H9 (cell line): ENCODE results near the gene LYRM1. TPM values are rescaled to one million over a fixed set of nuclear protein-coding genes. Genes with fewer than 3 reads are reported as not detected.

Experiments
- DNase-seq: peaks from one replicate; pipeline ENCODE4 v3.0.0-alpha.2; 2017
- H2AFZ ChIP-seq: one replicate; pipeline ENCODE4 v1.6.1; 2013; ENCODE audit warnings: mild to moderate bottlenecking, low read length, control low read depth, moderate library complexity
- H2AK5ac ChIP-seq: 2 replicates; pipeline ENCODE4 v1.6.1; 2013; ENCODE audit warnings: low read length, control low read depth, mixed read lengths; ENCODE audit not compliant: insufficient read length
- H2BK120ac ChIP-seq: one replicate; pipeline ENCODE4 v1.6.1; 2013; ENCODE audit warnings: low read depth, mild to moderate bottlenecking, low read length, control low read depth, inconsistent platforms; ENCODE audit not compliant: poor library complexity, severe bottlenecking
- H2BK12ac ChIP-seq: 2 replicates; pipeline ENCODE4 v1.6.1; 2013; ENCODE audit warnings: low read length, control low read depth, mixed read lengths, low read depth; ENCODE audit not compliant: insufficient read length
- H2BK15ac ChIP-seq: 2 replicates; pipeline ENCODE4 v1.6.1; 2013; ENCODE audit warnings: low read depth, low read length, control low read depth
- H2BK20ac ChIP-seq: one replicate; pipeline ENCODE4 v1.6.1; 2013; ENCODE audit warnings: low read depth, mild to moderate bottlenecking, low read length, control low read depth, inconsistent platforms; ENCODE audit not compliant: poor library complexity, severe bottlenecking
- H2BK5ac ChIP-seq: 2 replicates; pipeline ENCODE4 v1.6.1; 2013; ENCODE audit warnings: low read length, control low read depth, mixed read lengths; ENCODE audit not compliant: insufficient read length
- H3K14ac ChIP-seq: 2 replicates; pipeline ENCODE4 v1.6.1; 2013; ENCODE audit warnings: low read length, control low read depth; ENCODE audit not compliant: insufficient read depth
- H3K18ac ChIP-seq: 2 replicates; pipeline ENCODE4 v1.6.1; 2013; ENCODE audit warnings: low read depth, mild to moderate bottlenecking, mixed read lengths, low read length, control low read depth; ENCODE audit not compliant: insufficient read length
- H3K23ac ChIP-seq: 2 replicates; pipeline ENCODE4 v1.6.1; 2013; ENCODE audit warnings: low read length, control low read depth, mixed read lengths, low read depth; ENCODE audit not compliant: insufficient read length
- H3K23me2 ChIP-seq: 2 replicates; pipeline ENCODE4 v1.6.1; 2013; ENCODE audit warnings: low read depth, mild to moderate bottlenecking, mixed read lengths, low read length, control low read depth; ENCODE audit not compliant: insufficient read length, poor library complexity, severe bottlenecking
- H3K27ac ChIP-seq: 2 replicates; pipeline ENCODE4 v1.5.1; 2013; ENCODE audit warnings: low read length, control low read depth, mixed read lengths, low read depth; ENCODE audit not compliant: insufficient read length
- H3K27me3 ChIP-seq: 2 replicates; pipeline ENCODE4 v1.6.1; 2013; ENCODE audit warnings: low read length, control low read depth, inconsistent platforms; ENCODE audit not compliant: insufficient read depth
- H3K4ac ChIP-seq: 2 replicates; pipeline ENCODE4 v1.6.1; 2013; ENCODE audit warnings: low read depth, mild to moderate bottlenecking, control low read depth, inconsistent platforms, low read length, moderate library complexity
- H3K4me1 ChIP-seq: 2 replicates; pipeline ENCODE4 v1.6.1; 2013; ENCODE audit warnings: low read length, control low read depth, inconsistent platforms; ENCODE audit not compliant: insufficient read depth
- H3K4me2 ChIP-seq: 2 replicates; pipeline ENCODE4 v1.6.1; 2013; ENCODE audit warnings: low read length, control low read depth, mixed read lengths; ENCODE audit not compliant: insufficient read length, insufficient read depth
- H3K56ac ChIP-seq: 2 replicates; pipeline ENCODE4 v1.6.1; 2013; ENCODE audit warnings: low read depth, mild to moderate bottlenecking, mixed read lengths, low read length, control low read depth; ENCODE audit not compliant: insufficient read length
- H3K79me1 ChIP-seq: 2 replicates; pipeline ENCODE4 v1.6.1; 2013; ENCODE audit warnings: low read depth, mild to moderate bottlenecking, moderate library complexity, low read length, control low read depth, inconsistent platforms; ENCODE audit not compliant: insufficient read depth, poor library complexity, severe bottlenecking
- H3K79me2 ChIP-seq: 2 replicates; pipeline ENCODE4 v1.6.1; 2013; ENCODE audit warnings: low read length, control low read depth, inconsistent platforms; ENCODE audit not compliant: insufficient read depth
- H3K9ac ChIP-seq: 2 replicates; pipeline ENCODE4 v1.6.1; 2013; ENCODE audit warnings: low read length, control low read depth, mixed read lengths; ENCODE audit not compliant: insufficient read length; ENCODE audit errors: extremely low read depth
- H3K9me3 ChIP-seq: one replicate; pipeline ENCODE4 v1.6.1; 2013; ENCODE audit warnings: low read depth, low read length, inconsistent platforms; ENCODE audit not compliant: control insufficient read depth
- H3T11ph ChIP-seq: one replicate; pipeline ENCODE4 v1.6.1; 2013; ENCODE audit warnings: mild to moderate bottlenecking, low read length, control low read depth, inconsistent platforms
- H4K20me1 ChIP-seq: one replicate; pipeline ENCODE4 v1.6.1; 2013; ENCODE audit not compliant: control insufficient read depth, insufficient read length, insufficient read depth
- H4K5ac ChIP-seq: 2 replicates; pipeline ENCODE4 v1.6.1; 2013; ENCODE audit warnings: low read depth, mild to moderate bottlenecking, mixed read lengths, low read length, control low read depth; ENCODE audit not compliant: insufficient read length
- H4K8ac ChIP-seq: replicated peaks from 2 replicates; pipeline ENCODE4 v1.6.1; 2013; ENCODE audit warnings: low read length, control low read depth, mixed read lengths, low read depth; ENCODE audit not compliant: insufficient read length
- H4K91ac ChIP-seq: 2 replicates; pipeline ENCODE4 v1.6.1; 2013; ENCODE audit warnings: low read depth, mild to moderate bottlenecking, moderate library complexity, mixed read lengths, low read length, control low read depth; ENCODE audit not compliant: insufficient read length
- H3K27ac Mint-ChIP-seq, 3 experiments: 2 replicates in 2 of 3; 3 replicates in 1 of 3; pipeline ENCODE4 v1.8.0; 2020 to 2021; ENCODE audit warnings: mixed read lengths in 3 of 3, mild to moderate bottlenecking in 1 of 3, moderate library complexity in 1 of 3
- H3K27me3 Mint-ChIP-seq: 2 replicates; pipeline ENCODE4 v1.8.0; 2021; ENCODE audit warnings: low read depth, mild to moderate bottlenecking, moderate library complexity, mixed read lengths
- H3K36me3 Mint-ChIP-seq, 3 experiments: 2 replicates in 2 of 3; 3 replicates in 1 of 3; pipeline ENCODE4 v1.8.0; 2020 to 2021; ENCODE audit warnings: low read depth in 3 of 3, mixed read lengths in 3 of 3; ENCODE audit not compliant: insufficient read depth in 1 of 3
- H3K4me1 Mint-ChIP-seq, 2 experiments: 2 replicates each; pipeline ENCODE4 v1.8.0; 2020; ENCODE audit warnings: mixed read lengths in 2 of 2
- H3K4me3 Mint-ChIP-seq, 2 experiments: 2 replicates in 1 of 2; 3 replicates in 1 of 2; pipeline ENCODE4 v1.8.0; 2020 to 2021; ENCODE audit warnings: mild to moderate bottlenecking in 2 of 2, mixed read lengths in 2 of 2, moderate library complexity in 1 of 2
- H3K9me3 Mint-ChIP-seq, 2 experiments: 2 replicates in 1 of 2; 3 replicates in 1 of 2; pipeline ENCODE4 v1.8.0; 2020; ENCODE audit warnings: mild to moderate bottlenecking in 2 of 2, mixed read lengths in 2 of 2, moderate library complexity in 1 of 2
- WGBS: extraction: QIAGEN DNeasy Blood & Tissue Kit; methylation state at CpG from one replicate; pipeline ENCODE4 v1.1.7; 2013; ENCODE audit warnings: missing lambda C conversion rate, low lambda C conversion rate, mixed read lengths; ENCODE audit not compliant: insufficient read length; ENCODE audit errors: extremely low coverage; 5-methylcytosine and 5-hydroxymethylcytosine counted together
- total RNA-seq: library from RNA; stranded (reverse); gene quantifications from 2 replicates; pipeline ENCODE4 v1.2.1, GENCODE V29; 2021
- TF ChIP-seq, protein P1 (sequence below): fragments of 200-600 bp; sonication (generic); conservative IDR thresholded peaks from 3 replicates; pipeline ENCODE4 v1.8.0; 2021; ENCODE audit warnings: antibody characterized with exemption, mild to moderate bottlenecking

LYRM1 gene
- total RNA-seq, 1 experiment from 2014 or later = 9.6 TPM

GRCh38 chr16:20960899-20961298, 60.3 kb downstream of the LYRM1 start:
- peaks cover 0 to 3% (median 0%) of the 10 kb centered on the region in 3 experiments; a peak in 1 of 7 replicates for H3K36me3 Mint-ChIP-seq
- H3K23ac ChIP-seq = no peak overlapping the region

More at GRCh38 chr16:20960899-20961298, 60.3 kb downstream of the LYRM1 start:
- H4K8ac ChIP-seq = no peak overlapping the region
- no peaks in the 10 kb centered on the region for H3K27me3 ChIP-seq
- H3K79me2 ChIP-seq = no peaks in the 10 kb centered on the region
- H3K4me2 ChIP-seq = no peak overlapping the region
- no peaks in the 10 kb centered on the region for H3K23me2 ChIP-seq
- no peak overlapping the region for H2BK15ac ChIP-seq
- no peak overlapping the region for H2BK12ac ChIP-seq
- Mint-ChIP-seq H3K27ac (no peak overlapping the region; a peak in 1 of 7 replicates), H3K4me1 (no peaks in the 10 kb centered on the region), H3K4me3 (no peak overlapping the region), H3K9me3 (no peaks in the 10 kb centered on the region), H3K27me3 (peaks cover 1% of the 10 kb centered on the region; the same call in 1 of the 2 replicates)
- no peak overlapping the region for H3K4ac ChIP-seq
- H2AK5ac ChIP-seq = no peak overlapping the region
- DNase-seq = no peak
- no peak overlapping the region for H3K56ac ChIP-seq
- no peak overlapping the region for H2BK120ac ChIP-seq
- TF ChIP-seq, protein P1, sequence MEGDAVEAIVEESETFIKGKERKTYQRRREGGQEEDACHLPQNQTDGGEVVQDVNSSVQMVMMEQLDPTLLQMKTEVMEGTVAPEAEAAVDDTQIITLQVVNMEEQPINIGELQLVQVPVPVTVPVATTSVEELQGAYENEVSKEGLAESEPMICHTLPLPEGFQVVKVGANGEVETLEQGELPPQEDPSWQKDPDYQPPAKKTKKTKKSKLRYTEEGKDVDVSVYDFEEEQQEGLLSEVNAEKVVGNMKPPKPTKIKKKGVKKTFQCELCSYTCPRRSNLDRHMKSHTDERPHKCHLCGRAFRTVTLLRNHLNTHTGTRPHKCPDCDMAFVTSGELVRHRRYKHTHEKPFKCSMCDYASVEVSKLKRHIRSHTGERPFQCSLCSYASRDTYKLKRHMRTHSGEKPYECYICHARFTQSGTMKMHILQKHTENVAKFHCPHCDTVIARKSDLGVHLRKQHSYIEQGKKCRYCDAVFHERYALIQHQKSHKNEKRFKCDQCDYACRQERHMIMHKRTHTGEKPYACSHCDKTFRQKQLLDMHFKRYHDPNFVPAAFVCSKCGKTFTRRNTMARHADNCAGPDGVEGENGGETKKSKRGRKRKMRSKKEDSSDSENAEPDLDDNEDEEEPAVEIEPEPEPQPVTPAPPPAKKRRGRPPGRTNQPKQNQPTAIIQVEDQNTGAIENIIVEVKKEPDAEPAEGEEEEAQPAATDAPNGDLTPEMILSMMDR = no peak
- no peak overlapping the region for H2AFZ ChIP-seq
- H3K9ac ChIP-seq = no peak overlapping the region
- no peak overlapping the region for H2BK20ac ChIP-seq
- no peak overlapping the region for H3T11ph ChIP-seq
- H4K5ac ChIP-seq = no peak overlapping the region
- no peaks in the 10 kb centered on the region for H3K4me1 ChIP-seq
- H3K27ac ChIP-seq = no peak overlapping the region
- no peak overlapping the region for H2BK5ac ChIP-seq
- no peaks in the 10 kb centered on the region for H3K9me3 ChIP-seq
- WGBS = no CpG with 5 or more reads among the region's 5 CpGs
- H3K79me1 ChIP-seq = no peaks in the 10 kb centered on the region
- no peak overlapping the region for H3K14ac ChIP-seq
- H4K91ac ChIP-seq = no peak overlapping the region
- H4K20me1 ChIP-seq = no peaks in the 10 kb centered on the region
- H3K18ac ChIP-seq = no peak overlapping the region
